Smooth muscle cell (in vitro differentiated cells): ENCODE results near the gene SLC15A1. TPM values are rescaled to one million over a fixed set of nuclear protein-coding genes. Genes with fewer than 3 reads are reported as not detected.

Experiments
- DNase-seq: peaks from one replicate; lab custom pipeline; 2025; ENCODE audit not compliant: unreplicated experiment; lab: John Stamatoyannopoulos, UW
- H2AFZ ChIP-seq: fragments of 200-600 bp; sonication (generic); 2 replicates; pipeline ENCODE4 v1.6.0; 2016; ENCODE audit warnings: antibody characterized with exemption, low read depth, mild to moderate bottlenecking
- H3F3A ChIP-seq: fragments of 200-600 bp; sonication (generic); 2 replicates; pipeline ENCODE4 v1.6.0; 2017; ENCODE audit warnings: antibody characterized with exemption, low read depth
- H3K27ac ChIP-seq: fragments of 200-600 bp; sonication (generic); 2 replicates; pipeline ENCODE4 v1.5.1; 2016; ENCODE audit warnings: low read depth, mild to moderate bottlenecking
- H3K27me3 ChIP-seq: fragments of 200-600 bp; sonication (generic); 2 replicates; pipeline ENCODE4 v1.6.1; 2016; ENCODE audit warnings: low read depth, mild to moderate bottlenecking
- H3K36me3 ChIP-seq: fragments of 200-600 bp; sonication (generic); 2 replicates; pipeline ENCODE4 v1.5.1; 2016; ENCODE audit warnings: low read depth
- H3K4me1 ChIP-seq: fragments of 200-600 bp; sonication (generic); 2 replicates; pipeline ENCODE4 v1.5.1; 2016; ENCODE audit warnings: low read depth
- H3K4me2 ChIP-seq: fragments of 200-600 bp; sonication (generic); 2 replicates; pipeline ENCODE4 v1.6.0; 2016; ENCODE audit warnings: mild to moderate bottlenecking
- H3K4me3 ChIP-seq: fragments of 200-600 bp; sonication (generic); 2 replicates; pipeline ENCODE4 v1.5.1; 2016; ENCODE audit warnings: mild to moderate bottlenecking
- H3K79me2 ChIP-seq: fragments of 200-600 bp; sonication (generic); 2 replicates; pipeline ENCODE4 v1.6.0; 2016; ENCODE audit warnings: low read depth, mild to moderate bottlenecking
- H3K9ac ChIP-seq: fragments of 200-600 bp; sonication (generic); 2 replicates; pipeline ENCODE4 v1.6.0; 2016; ENCODE audit warnings: low read depth
- H3K9me3 ChIP-seq: fragments of 200-600 bp; sonication (generic); replicated peaks from 2 replicates; pipeline ENCODE4 v1.5.1; 2016; ENCODE audit warnings: low read depth
- H4K20me1 ChIP-seq: fragments of 200-600 bp; sonication (generic); 2 replicates; pipeline ENCODE4 v1.6.0; 2016; ENCODE audit warnings: low read depth
- CTCF ChIP-seq: fragments of 200-600 bp; sonication (generic); IDR thresholded peaks from 2 replicates; pipeline ENCODE4 v1.5.1; 2017; ENCODE audit warnings: borderline replicate concordance, mild to moderate bottlenecking, antibody characterized with exemption; ENCODE audit not compliant: insufficient read depth, poor library complexity, severe bottlenecking
- WGBS: methylation state at CpG from one replicate; pipeline ENCODE4 v1.1.7; 2016; ENCODE audit warnings: low lambda C conversion rate; 5-methylcytosine and 5-hydroxymethylcytosine counted together
- polyA plus RNA-seq: library from polyadenylated mRNA; unstranded; fragments of >200 nt; fragmentation: Nextera tagmentation; extraction: Ambion mirVana; gene quantifications from 2 replicates; pipeline ENCODE4 v1.2.1, GENCODE V29; 2016
- total RNA-seq: library from RNA; depleted of rRNA; stranded (reverse); fragments of >200 nt; gene quantifications from 2 replicates; pipeline ENCODE4 v1.2.3, GENCODE V29; 2014

The SLC15A1 gene
- total and polyA plus RNA-seq, 2 experiments from 2014 or later: 0.13 to 0.31 TPM

DNA sequence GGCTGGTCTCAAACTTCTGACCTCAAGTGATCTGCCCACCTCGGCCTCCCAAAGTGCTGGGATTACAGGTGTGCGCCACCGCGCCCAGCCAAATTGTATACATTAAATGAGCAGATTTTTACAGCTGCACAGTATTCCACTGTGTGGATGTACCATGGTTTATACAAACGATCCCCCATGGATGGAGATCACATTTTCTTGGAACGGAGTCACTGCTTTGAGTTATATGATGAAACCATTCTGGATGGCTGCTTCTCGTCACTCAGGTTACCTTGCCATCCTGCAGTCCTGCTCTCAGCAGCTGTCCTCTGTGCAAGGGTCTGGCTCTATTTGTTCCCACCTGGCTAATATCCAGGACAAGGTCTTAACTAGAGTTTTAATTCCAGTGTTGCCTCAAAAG is 39.1 kb upstream of the SLC15A1 start:
- Histone ChIP-seq H3K4me1 (no peaks in the 10 kb centered on the region), H3K4me3 (no peak overlapping the region), H3K9ac (no peak overlapping the region), H3K4me2 (no peak overlapping the region), H3K36me3 (no peaks in the 10 kb centered on the region), H4K20me1 (no peaks in the 10 kb centered on the region), H2AFZ (no peak overlapping the region), H3K9me3 (no peaks in the 10 kb centered on the region), H3K27me3 (no peaks in the 10 kb centered on the region), H3K27ac (no peak overlapping the region), H3F3A (no peaks in the 10 kb centered on the region), H3K79me2 (no peaks in the 10 kb centered on the region)
- DNase-seq: no peak
- no peak for TF ChIP-seq CTCF
- WGBS: 90% methylated on average over 7 of the region's 7 CpGs

- no peaks in the 10 kb centered on the region for H3K79me2 ChIP-seq
- H3K9me3 ChIP-seq: no peaks in the 10 kb centered on the region
- H3K4me3 ChIP-seq: no peak overlapping the region
- no peak overlapping the region for H3K9ac ChIP-seq
- no peaks in the 10 kb centered on the region for H4K20me1 ChIP-seq
- H3K4me2 ChIP-seq: no peak overlapping the region
- 95% methylated on average over 9 of the region's 9 CpGs for WGBS
- H3K4me1 ChIP-seq: no peaks in the 10 kb centered on the region
- no peaks in the 10 kb centered on the region for H3K36me3 ChIP-seq
- DNase-seq: no peak
- no peaks in the 10 kb centered on the region for H3F3A ChIP-seq
- H3K27ac ChIP-seq: no peak overlapping the region
- no peak for TF ChIP-seq CTCF
- no peaks in the 10 kb centered on the region for H3K27me3 ChIP-seq
- H2AFZ ChIP-seq: no peak overlapping the region
Observed at GRCh38 chr13:98787996-98788395, 35.5 kb upstream of the SLC15A1 start.

DNA sequence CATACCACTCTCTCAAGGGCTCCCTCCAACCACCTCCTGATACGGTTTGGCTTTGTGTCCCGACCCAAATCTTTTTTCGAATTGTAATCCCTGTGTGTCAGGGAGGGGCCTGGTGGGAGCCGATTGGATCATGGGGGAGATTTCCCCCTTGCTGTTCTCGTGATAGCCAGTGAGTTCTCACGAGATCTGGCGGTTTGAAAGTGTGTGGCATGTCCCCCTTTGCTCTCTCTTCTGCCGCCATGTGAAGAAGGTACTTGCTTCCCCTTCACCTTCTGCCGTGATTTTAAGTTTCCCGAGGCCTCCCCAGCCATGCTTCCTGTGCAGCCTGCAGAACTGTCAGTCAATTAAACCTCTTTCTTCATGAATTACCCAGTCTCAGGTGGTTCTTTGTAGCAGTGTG is 34.7 kb upstream of the SLC15A1 start:
- no peak for TF ChIP-seq CTCF
- H3K9ac ChIP-seq: no peak overlapping the region
- H3K36me3 ChIP-seq: no peaks in the 10 kb centered on the region

GRCh38 chr13:98786023-98786422 is 33.6 kb upstream of the SLC15A1 start:
- no peaks in the 10 kb centered on the region for H3F3A ChIP-seq
- no peaks in the 10 kb centered on the region for H3K9me3 ChIP-seq
- H3K9ac ChIP-seq: no peak overlapping the region
- H3K27ac ChIP-seq: no peak overlapping the region
- H3K79me2 ChIP-seq: no peaks in the 10 kb centered on the region
- H3K4me2 ChIP-seq: no peak overlapping the region
- no peaks in the 10 kb centered on the region for H3K36me3 ChIP-seq
- no peak for DNase-seq
- no peaks in the 10 kb centered on the region for H3K27me3 ChIP-seq
- H4K20me1 ChIP-seq: no peaks in the 10 kb centered on the region
- 85% methylated on average over 7 of the region's 7 CpGs for WGBS
- no peak overlapping the region for H2AFZ ChIP-seq
- no peak overlapping the region for H3K4me3 ChIP-seq
- TF ChIP-seq CTCF: no peak
- H3K4me1 ChIP-seq: no peaks in the 10 kb centered on the region

More for the DNA sequence above, 34.7 kb upstream of the SLC15A1 start:
- no peaks in the 10 kb centered on the region for H3K9me3 ChIP-seq
- H3K27me3 ChIP-seq: no peaks in the 10 kb centered on the region
- WGBS: 92% methylated on average over 10 of the region's 10 CpGs
- H2AFZ ChIP-seq: no peak overlapping the region
- no peak overlapping the region for H3K4me3 ChIP-seq
- no peak for DNase-seq
- H3F3A ChIP-seq: no peaks in the 10 kb centered on the region
- no peaks in the 10 kb centered on the region for H3K4me1 ChIP-seq
- H3K79me2 ChIP-seq: no peaks in the 10 kb centered on the region
- no peaks in the 10 kb centered on the region for H4K20me1 ChIP-seq
- no peak overlapping the region for H3K27ac ChIP-seq
- H3K4me2 ChIP-seq: no peak overlapping the region
